ENCODE measurements around the gene KRT28.

GRCh38 chr17:40801157-40801556 is 1.4 kb upstream of the KRT28 start:
- TF ChIP-seq POLR2AphosphoS5 (IDR thresholded peaks at IDR 0.05; ENCODE audit: borderline replicate concordance, low read depth, low read length) (no peak), EZH2 (IDR thresholded peaks at IDR 0.05) (no peak)

Data from SK-N-MC (cell line).